Vagina (tissue), 2 donors: ENCODE measurements around the gene MYLK.

Experiments used
- POLR2A ChIP-seq, 2 donors: fragments of 450-650 bp; IDR thresholded peaks; one replicate each; pipeline ENCODE4 v1.6.1; 2017; ENCODE audit warnings: antibody characterized with exemption in 2 of 2, mild to moderate bottlenecking in 2 of 2, moderate library complexity in 2 of 2
- TF ChIP-seq, protein P1 (sequence below), 3 experiments: fragments of 450-650 bp in 2 of 3; fragments of 200-600 bp in 1 of 3; sonication (generic) in 1 of 3; IDR thresholded peaks; one replicate each; pipeline ENCODE4 v1.5.1; 2017 to 2019; ENCODE audit warnings: antibody characterized with exemption in 3 of 3, mild to moderate bottlenecking in 2 of 3, moderate library complexity in 2 of 3

DNA sequence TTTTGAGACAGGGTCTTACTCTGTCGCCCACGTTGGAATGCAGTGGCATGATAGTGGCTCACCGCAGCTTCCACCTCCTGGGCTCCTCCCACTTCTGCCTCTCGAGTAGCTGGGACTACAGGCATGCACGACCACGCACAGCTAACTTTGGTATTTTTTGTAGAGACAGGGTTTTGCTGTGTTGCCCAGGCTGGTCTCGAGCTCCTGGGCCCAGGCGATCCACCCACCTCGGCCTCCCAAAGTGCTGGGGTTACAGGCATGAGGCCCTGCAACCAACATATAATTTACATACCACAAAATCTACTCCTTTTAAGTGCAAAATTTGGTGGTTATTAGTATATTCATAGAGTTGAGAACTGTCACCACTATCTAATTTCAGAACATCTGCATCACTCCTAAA lies 45.2 kb upstream of the MYLK start:
- no peak for TF ChIP-seq POLR2A (IDR thresholded peaks at IDR 0.05)
- TF ChIP-seq, protein P1, sequence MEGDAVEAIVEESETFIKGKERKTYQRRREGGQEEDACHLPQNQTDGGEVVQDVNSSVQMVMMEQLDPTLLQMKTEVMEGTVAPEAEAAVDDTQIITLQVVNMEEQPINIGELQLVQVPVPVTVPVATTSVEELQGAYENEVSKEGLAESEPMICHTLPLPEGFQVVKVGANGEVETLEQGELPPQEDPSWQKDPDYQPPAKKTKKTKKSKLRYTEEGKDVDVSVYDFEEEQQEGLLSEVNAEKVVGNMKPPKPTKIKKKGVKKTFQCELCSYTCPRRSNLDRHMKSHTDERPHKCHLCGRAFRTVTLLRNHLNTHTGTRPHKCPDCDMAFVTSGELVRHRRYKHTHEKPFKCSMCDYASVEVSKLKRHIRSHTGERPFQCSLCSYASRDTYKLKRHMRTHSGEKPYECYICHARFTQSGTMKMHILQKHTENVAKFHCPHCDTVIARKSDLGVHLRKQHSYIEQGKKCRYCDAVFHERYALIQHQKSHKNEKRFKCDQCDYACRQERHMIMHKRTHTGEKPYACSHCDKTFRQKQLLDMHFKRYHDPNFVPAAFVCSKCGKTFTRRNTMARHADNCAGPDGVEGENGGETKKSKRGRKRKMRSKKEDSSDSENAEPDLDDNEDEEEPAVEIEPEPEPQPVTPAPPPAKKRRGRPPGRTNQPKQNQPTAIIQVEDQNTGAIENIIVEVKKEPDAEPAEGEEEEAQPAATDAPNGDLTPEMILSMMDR (IDR thresholded peaks at IDR 0.05), result no peak
